Iris pigment epithelial cell (primary cell): Measurements from ENCODE around the gene PHYKPL.
"Not testable (repeated sequence)": the region's sequence is repeated elsewhere in the genome, so short reads cannot be mapped to it uniquely, and the experiment has no call there.

ENCODE experiments used
- DNase-seq: peaks from one replicate; pipeline ENCODE4 v3.0.0-alpha.2; 2011; ENCODE audit warnings: low read depth

Gene PHYKPL

DNA sequence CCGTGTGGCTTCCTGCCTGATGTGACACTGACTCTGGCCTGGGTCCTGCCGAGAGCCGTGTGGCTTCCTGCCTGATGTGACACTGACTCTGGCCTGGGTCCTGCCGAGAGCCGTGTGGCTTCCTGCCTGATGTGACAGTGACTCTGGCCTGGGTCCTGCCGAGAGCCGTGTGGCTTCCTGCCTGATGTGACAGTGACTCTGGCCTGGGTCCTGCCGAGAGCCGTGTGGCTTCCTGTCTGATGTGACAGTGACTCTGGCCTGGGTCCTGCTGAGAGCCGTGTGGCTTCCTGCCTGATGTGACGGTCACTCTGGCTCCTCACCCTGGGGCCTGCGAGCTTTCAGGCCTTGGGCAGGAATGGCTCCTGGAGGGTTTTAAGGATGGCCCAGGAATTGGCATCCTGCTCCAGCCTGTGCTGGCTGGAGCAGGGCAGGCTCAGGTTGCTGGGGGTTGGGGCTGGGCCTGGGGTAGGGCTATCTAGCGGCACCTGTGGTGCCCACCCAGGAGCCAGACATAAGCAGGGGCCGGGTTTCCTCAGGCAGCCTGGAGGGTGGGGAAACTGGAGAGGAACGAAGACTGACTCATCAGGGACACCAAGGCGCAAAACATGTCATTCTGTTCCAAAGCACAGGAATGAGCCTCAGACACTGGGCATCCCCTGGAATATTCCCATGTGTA is 7.2 kb upstream of the PHYKPL start:
- DNase-seq = not testable (repeated sequence)

DNA sequence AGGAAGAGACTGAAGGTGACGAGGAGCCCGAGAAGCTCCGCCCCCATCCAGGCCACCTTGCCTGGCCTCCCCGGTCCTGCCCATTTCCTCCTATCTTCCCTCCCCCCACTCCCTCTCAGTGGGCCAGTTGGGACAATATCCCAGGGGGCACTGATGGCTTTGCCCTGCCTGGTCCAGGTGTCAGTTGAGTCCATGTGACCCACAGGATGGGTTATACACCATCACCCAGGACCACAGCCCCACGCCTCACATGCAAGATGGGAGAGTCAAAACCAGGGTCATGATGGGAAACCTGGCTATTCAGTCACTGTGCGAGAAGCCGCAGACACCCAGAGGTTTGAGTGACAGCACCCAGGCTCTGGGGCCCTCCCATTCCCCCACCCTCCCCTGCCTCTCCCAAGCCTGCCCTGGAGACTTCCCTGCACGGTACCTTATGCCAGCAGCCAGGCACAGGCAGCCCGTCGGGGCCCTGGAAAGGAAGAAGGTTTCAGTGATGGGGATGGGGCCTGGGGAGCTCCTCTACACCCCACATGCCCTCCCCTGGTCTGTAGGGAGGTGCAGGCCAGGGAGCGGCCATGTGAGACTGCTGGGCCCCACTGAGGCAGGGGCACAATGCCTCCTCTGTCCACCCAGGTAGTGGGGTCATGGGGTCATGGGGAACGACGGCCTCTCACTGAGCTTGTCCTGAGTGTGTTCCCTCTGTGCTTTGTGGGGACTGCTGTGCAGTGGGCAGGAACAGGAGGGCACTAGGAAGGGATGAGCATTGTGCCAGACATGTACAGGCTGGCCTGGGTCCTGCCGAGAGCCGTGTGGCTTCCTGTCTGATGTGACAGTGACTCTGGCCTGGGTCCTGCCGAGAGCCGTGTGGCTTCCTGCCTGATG is 6.3 kb upstream of the PHYKPL start:
- DNase-seq = no peak

DNA sequence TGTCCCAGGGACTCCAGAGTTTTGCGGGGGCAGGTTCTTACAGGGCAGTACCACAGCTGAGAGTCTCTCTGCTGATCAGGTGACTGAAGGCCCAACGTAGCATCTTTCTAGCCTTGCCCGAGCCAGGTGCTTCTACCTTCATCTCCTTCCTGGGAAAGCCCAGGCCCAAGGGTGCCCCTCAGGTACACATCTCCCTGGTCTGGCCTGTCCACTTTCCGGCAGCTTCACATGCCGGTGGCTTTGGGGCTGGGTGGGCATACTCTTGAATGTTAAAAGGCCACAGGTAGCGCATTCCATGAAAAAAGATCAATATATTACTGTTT is 5.7 kb upstream of the PHYKPL start:
- no peak for DNase-seq

DNA sequence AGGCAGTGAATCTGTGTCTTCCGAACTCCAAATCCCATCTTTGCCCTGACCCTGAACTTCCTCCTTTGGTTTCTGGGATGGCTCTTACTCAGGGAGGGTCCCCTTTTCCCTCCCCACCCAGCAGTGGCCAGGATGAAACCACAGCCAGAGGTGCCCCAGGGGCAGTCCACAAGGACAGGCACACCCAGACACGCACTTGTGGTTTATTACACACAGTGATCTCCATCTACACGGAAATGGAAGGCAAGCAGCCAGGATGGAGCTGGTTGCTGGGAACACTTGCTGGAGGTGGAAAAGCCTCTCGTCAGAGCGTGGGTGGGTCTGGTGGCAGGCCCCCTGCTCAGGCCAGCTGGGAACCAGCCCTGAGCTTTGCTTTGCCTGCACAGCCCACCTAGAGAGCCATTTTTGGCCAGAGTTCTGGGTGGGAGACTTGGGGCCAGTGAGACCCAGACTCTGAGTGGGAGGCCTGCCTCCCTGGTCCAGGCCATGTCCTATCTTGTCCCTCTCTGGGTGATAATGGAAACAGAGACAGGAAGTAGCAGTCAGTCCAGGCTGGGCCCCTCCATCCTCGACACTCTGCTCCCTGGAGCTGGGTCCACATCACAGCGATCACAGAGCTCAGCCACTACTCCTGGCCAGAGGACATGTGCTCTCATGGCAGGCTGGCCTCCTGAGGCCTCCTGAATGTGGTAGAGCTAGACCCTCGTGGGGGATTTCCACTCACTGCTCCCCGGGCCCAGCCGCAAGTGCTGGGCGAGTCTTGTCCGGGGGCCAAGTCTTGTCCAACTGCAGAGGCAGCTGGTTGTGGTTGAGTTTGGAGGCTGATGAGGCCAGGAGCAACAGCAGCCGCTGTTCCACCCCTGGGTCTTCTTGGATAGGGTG is 5.1 kb upstream of the PHYKPL start:
- DNase-seq = no peak

DNA sequence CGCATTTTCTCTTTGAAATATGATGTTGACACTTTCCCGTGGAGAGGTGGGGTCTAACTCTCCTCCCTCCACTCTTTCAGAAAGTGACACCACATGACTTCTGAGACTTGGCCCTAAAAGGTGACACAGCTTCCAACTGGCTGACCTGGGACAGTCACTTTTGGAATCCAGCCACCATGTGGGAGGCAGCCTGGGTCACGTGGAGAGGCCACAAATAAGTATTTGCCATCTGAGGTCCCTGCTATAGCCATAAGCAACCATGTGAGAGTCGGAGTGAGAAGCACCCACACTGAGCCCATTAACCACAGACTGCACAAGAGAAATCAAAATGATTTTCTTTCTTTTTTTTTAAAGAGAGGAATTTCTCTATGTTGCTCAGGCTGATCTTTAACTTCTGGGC is 4.1 kb upstream of the PHYKPL start:
- DNase-seq = no peak

DNA sequence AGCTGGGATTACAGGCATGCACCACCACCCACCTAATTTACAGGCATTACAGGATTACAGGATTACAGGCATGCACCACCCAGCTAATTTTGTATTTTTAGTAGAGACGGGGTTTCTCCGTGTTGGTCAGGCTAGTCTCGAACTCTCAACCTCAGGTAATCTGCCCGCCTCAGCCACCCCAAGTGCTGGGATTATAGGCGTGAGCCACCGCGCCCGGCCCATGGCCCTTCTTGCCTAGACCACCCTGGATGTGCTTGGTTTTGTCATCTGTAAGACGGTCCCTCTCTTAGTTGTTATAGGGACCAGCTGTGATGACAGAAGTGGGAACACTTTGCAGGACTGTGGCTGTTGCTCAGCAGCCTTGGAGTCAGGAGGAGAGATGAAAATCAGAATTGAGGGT is 3.5 kb upstream of the PHYKPL start:
- no peak for DNase-seq

DNA sequence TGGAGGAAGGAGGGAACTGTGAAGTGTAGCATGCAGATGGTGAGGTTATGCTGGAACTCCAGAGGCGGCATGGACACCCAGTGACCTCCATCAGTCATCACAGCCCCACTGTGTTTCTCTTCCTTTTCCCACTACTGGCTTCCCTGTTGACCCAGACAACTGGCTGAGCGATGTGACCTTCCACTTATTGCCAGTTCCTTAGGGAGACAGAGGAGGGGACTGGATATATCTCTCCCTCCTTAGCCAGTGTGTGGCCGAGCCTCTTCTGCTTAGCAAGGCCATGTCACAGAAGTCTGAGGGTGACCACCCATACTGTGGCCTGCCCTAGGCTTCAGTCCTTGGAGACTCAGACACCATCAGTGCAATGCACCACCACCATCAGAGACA is 3.0 kb upstream of the PHYKPL start:
- no peak for DNase-seq

DNA sequence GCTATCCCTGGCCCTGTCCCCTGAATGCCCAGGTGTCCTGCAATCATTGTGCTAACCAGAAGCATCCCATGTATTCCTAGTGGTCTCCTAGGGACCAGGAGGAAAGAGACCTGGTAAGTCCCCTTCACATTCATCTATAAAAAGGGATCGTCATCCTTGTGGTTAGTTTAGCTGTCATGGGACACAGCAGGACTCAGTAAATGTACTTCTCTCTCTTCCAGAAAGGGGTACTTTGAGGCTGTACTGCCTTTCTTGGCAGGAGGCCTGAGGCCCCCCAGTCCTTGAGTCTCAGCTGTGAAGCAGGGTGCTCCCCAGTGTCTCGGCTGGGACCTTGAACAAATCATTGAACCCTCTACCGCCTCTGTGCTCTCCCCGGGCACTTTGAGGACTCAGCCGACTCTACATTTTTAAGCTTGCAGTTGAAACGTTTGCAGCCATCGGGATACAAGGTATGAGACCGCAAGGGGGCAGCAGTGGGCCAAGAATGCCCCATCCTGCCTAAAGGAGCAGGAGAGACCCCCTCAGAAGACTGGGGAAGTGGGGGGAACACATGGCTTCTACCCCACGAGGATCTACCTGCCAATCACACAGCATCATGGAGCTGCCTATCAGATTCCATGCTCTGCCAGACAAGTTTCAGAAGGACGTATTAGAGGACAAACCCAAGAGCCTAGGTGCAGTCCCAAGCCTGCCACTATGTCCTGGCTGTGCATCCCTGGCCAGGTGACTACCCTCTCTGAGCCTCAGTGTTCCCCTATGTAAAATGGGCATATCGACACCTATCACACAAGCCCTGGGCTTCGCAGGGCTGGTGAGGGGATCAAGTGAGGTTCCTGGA is 2.4 kb upstream of the PHYKPL start:
- peak; percentile 56 for DNase-seq

DNA sequence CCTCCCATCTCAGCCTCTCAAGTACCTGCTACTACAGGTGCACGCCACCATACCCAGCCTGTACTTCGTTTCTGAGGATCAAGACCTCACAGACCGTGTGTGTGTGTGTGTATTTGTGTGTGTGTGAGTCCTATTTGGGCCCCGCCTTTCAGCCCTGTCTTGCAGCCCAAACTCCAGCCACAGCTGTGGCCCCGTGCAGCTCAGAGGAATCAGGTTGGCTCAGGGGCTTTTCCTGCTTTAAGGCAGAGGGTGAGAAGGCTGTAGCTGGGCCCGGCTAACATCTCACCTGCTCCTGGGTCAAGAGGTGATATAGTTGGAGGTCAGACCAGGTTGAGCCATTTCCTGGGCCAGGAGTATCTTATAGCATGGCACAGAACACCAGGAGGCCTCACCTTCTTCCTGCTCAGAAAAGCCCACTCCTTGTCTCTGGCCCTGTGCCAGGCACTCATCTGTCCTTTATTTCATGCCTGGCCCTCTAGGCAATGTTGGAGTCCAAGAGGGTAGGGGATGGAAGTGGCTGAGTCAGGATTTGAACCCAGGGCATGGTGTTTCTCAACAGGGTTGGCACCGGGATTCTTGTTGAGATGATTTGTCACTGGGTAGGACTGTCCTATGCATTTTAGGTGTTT is 1.6 kb upstream of the PHYKPL start:
- no peak for DNase-seq

DNA sequence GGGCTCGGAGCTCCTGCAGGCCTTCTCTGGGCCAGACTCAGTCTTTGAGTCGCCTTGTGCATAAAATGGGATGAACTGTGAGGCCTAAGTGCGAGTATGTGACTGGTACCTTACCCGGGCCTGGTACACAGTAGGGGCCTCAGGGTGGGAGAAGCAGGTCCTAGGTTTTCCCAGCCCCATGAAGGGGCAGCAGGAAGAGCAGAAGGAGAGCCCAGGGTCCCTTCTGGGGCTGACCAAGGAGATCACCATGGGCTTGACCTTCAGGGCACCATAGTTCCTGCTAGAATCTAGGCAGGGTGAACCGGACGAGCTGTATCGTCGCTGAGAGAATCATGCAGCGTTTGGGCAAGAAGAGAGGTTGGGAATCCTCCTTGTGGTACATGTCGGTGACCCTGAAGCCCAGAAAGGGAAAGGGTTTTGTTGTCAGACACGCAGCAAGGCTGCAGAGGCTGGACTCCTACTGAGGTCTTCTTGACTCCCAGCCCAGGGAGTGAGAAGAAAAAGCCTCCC is 373 bp upstream of the PHYKPL start:
- DNase-seq = no peak

DNA sequence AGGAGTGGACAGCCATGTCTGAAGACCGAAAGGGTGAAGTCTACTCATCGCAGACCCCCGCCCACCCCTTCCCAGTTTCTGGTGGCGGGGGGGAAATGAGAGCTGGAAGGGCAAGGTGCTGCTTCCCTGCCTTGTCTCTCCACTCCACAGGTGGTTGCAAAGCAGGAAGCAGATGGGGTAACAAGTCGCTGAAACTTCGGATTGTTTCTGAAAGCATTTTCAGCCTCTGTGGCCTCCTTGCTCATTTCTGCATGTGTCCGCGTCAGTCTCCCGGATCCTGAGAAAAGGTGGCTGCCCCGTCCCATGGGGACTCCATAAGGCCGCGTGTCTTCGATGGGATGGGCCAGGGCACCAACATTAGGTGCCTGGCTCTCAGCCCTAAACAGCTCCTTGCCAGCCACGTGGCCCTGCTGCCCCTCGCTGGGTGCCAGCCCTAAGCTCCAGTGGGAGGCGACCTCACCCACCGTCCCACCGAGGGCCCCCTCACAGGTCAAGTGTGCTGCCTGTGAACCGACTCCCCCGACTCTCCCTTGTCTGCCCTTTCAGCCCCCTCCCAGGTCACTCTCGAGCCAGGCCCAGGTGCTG is 971 bp downstream of the PHYKPL start:
- DNase-seq = no peak

DNA sequence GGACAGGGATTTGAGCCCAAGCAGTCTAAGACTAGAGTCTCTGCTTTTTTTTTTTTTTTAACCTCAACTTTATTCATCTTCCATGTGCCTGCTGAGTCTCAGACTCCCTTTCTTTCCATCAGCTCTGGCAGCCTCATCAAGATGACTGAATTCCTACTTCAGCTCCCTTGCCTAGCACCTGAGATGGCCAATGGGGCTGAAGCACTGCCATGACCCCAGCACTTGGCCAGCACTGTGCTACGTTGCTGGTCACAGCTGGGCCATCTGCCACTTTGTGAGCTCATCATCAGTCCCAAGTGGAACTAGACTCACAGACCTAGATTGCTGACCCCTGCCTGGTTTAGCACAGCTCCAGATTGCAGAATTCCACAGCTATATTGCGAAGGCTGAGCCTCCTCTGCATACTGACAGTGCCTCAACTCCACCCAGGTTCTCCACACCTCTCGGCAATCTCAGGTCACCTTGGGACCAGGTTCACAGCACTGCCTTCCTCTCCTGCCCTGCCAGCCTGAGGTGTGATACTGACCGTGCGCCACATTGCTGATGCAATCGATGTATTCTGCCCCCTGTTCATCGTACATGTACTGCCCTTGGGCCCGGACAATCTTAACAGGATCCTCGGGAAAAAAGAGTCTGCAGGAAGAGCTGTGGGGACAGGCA is 1.6 kb downstream of the PHYKPL start:
- peak; percentile 52 for DNase-seq

DNA sequence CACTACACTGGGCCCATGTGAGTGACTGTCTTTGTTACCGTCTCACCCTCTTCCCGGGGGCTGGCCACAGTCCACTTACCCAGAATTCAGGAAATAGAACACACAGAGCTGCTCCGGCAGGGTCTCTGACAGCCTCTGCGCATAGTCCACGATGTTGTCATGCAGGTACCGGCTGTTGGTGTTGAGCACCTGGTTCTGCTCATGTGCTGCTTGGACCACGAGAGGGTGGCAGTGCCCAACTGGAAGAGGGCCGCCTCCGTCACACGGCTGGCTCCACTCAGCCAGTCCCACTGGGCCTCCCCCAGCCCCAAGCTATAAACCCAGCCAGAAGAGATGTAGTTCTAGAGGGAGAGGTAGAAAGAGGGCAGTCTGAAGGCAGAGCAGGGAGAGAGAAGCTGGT is 2.7 kb downstream of the PHYKPL start:
- no peak for DNase-seq

DNA sequence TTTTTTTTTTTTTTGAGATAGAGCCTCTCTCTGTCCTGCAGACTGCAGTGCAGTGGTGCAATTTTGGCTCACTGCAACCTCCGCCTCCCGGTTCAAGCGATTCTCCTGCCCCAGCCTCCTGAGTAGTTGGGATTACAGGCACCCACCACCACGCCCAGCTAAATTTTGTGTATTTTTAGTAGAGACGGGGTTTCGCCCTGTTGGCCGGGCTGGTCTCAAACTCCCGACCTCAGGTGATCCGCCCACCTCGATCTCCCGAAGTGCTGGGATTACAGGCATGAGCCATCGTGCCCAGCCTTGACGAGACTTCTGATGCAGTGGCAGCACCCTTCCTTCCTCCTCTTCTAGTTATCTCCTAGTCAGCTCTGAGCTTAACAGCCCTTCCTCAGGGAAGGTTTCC is 3.5 kb downstream of the PHYKPL start:
- DNase-seq = not testable (repeated sequence)

DNA sequence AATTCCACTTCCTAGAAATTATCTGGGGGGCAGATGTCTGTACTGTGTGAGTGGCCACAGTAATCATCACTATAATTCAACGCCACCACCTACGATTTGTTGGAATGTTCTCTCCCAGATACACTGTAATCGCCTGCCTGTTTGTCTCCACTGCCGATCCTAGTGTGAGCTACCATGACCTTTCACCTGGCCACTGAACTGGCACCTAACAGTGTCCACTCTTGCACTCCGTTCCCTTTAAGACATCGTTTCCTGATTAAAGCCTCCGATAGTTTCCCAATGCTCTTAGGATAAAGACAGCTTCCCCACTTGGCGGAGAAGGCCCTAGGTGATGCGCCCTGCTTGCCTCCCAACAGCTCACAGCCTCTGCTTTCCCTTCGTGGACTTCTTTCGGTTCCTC is 4.0 kb downstream of the PHYKPL start:
- DNase-seq = no peak

DNA sequence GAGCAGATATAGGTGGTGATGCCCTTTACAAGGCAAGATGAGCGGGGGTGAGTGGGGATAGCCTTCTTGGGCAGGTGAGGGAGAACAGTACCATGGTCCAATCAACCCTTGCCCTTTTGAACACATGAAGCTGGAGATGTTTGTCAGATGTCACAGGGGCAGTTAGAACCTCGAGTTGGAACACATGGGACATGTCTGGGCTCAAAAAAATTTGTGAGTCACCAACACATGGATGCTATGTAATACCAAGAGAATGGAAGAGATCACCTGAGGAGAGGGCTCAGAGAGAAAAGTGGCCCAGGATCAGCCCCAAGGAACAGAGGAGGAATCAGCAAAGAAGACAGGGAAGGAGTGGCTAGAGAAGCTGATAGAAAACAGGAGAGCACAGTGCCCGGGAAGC is 4.7 kb downstream of the PHYKPL start:
- DNase-seq = no peak

DNA sequence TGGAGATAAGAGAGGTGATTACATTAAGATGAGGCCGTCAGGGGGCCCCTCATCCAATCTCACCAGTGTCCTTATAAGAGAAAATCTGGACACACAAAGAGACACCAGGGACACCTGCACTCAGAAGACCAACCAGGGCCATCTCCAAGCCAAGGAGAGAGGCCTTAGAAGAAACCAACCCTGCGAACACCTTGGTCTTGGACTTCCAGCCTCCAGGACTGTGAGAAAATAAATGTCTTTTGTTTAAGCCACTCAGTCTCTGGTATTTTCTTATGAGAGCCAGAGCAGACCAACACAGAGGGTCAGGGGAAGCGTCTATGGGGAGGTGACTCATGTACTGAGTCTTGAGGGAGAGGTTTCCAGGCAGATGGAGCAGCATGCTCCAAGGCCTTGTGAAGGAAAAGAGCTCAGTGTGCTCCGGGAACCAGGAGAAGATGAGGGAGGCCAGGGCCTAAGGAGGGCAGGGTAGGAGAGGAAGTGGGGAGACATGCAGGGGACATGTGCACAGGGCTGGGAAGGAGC is 5.4 kb downstream of the PHYKPL start:
- peak; percentile 89 for DNase-seq

DNA sequence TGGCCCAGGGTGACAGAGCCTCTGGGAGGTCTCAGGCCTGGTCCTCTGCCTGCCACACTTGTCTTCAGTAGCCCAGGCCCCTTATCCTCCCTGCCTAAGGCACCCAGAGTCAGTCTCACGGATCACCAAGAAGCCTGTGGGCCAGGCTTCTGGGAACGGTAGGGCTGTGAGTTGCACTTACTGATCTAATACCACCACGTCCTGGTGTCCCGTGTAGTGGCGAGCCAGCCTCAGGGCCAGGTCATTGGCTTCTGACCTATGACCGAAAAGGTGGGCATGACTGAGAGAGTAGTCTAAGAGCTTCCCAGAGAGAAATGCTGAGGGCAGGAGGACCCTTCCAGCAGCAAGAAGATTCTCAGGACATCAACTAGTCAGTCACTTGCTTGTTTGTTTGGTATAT is 7.4 kb downstream of the PHYKPL start:
- DNase-seq = no peak

DNA sequence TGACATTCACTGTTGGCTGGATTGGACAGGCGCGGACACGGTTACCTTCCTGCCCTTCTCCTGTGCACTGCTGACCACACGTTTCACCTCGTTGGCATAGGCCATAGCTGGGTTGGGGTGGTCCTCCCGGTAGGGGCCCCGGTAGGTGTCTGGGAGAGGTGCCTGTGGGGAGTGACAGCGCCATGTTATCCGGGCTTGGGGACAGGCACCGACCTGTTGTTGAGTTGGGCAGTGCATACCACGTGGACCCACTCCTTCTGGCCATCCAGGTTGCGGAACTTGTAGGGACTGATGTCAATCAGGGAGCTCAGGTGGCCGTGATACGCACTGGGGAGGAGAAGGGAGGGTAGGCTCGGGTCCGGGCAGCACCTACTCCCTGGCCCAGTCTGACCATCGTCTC is 8.2 kb downstream of the PHYKPL start:
- DNase-seq = no peak

DNA sequence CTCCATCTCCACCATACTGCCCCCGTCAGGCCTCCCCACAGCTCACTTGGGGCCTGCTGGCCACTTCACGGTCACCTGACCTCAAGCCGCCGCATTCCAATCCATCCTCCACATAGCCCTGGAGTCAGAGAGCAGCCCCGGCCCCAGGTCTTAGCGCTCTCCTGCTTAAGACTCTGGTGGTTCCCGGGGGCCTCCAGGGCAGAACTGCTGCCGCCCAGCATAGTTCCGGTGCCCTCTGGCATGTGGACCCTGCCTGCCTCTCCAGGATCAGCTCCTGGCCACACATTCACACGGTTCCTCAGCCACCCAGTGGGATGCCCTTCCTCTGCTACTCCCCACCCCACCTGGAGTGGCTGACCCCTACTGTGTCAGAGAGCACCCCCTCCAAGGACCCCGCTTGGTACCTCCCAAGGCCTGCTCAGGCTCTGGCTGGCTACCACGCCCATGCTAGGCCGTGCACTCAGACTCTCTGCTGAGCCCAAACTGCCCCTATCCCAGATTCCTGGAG is 8.7 kb downstream of the PHYKPL start:
- DNase-seq = no peak
